IPS-NIHi11 (cell line): ENCODE measurements around the gene PNMT.
A peak's percentile ranks its signal among the peaks of the same experiment; 100 is the strongest.
"Not testable (repeated sequence)": the region's sequence is repeated elsewhere in the genome, so short reads cannot be mapped to it uniquely, and the experiment has no call there.

ENCODE experiments used
- DNase-seq: peaks from one replicate; pipeline ENCODE4 v3.0.0; 2012; ENCODE audit warnings: mixed read lengths, low spot score

The PNMT gene

DNA sequence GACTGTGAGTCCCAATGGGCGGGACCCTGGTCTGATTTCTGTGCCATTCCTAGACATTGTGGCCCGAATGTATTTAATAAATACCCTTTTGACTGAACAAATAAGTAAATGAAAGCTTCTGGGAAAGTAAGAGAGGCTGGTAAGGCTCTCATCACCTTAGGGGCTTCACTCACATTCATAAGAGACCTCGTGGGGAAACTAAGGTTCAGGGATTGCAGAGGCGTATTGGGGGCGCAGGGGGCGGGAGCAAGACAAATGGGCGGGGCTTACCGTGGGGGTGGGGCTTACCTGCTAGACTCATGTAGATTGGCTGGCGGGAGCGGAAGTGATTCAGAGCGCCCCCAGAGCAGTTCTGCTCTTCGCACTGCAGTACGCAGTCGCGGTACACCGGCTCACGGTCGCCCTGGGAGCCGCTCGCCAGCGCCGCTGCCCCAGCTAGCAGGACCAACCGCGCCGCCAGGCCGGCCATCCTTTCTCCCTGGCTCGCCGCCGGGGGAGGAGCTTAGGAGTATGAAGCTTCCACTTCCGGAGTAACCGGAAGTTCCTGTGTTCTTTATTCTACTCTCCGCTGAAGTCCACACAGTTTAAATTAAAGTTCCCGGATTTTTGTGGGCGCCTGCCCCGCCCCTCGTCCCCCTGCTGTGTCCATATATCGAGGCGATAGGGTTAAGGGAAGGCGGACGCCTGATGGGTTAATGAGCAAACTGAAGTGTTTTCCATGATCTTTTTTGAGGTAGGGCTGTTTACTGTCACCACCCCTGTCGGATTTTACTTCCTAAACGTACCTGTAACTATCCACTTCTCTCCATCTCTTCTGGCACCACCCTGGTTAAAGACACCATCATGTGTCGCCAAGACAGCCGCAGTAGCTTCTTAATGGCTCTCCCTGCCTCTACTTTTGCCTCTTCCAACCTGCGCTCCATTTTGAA is 19.6 kb downstream of the PNMT start, which contains the start of gene PGAP3:
TSS of gene PGAP3 (minus strand) at position 512 of the 929 bp plus-strand sequence. CDS start at position 469, 43 bp downstream.
- DNase-seq = peak; percentile 91

DNA sequence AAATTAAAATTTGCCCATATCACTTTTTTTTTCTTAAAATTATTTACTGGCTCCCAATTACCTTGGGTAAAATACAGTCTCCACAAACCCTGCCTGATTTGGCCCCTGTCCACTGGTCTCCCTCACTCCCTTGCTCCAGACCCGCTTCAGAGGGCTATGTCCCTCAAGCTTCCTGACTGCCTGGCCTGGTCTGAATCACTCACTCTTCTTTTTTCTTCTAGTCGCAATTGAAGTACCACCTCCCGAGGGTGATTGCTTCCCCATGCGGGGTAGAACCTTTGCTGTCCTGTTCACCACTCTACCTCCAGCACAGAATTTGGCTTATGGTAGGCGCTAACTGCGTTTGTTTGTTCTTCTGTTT is 20.2 kb downstream of the PNMT start:
- DNase-seq = no peak

DNA sequence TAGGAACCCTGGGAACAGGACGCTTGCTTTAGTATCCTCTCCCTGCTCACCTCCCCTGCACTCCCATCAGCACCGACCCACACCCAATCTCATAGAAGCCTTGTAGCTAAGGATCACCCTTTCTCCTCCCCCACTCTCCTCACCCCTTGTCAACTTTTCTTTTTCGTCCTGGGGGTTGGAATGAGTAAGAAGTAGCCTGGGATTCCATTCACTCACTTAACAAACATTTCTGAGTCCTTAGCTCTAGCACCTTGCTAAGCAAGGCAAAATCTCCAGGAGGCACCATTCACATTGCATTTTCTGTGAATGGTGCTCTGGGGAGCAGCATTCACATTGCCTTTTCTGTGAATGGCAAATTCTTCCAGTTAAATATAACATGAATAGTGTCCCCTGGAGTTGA is 20.7 kb downstream of the PNMT start:
- peak; percentile 60 for DNase-seq

DNA sequence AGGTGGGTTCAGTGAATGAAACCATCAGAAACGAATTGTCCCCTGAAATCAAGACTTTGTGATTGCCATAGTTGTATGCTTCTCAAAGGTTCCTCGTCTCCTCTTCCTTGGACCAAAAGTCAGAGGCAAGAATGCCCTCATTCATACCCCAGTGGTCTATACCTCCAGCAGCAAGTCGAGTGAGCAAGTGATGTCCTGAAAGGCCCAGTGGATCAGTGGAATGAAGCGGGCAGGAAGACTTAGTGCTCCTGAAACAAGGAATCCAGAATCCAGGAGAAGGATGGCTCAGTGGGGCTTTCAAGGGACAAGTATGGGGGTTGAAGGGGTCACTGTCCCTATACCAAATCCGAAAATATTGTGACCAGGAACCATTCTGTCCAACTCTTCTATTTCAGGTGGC is 26.3 kb downstream of the PNMT start:
- DNase-seq = no peak

DNA sequence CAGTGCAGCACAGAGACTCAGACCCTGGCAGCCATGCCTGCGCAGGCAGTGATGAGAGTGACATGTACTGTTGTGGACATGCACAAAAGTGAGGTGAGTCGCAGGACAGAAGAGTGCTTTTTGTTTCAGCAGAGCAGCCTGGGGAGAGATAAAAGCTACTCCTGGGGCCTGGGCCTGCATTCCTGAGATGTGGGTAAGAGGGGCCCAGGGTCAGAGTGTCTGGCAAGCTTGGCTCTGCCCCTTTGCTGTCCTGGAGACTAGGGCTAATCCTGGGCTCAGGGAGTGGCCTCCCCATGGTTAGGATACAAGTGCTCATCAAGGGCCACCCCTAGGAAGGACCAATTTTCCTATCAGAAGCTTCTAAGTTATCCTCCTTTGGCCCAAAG is 26.8 kb downstream of the PNMT start:
- DNase-seq = no peak

DNA sequence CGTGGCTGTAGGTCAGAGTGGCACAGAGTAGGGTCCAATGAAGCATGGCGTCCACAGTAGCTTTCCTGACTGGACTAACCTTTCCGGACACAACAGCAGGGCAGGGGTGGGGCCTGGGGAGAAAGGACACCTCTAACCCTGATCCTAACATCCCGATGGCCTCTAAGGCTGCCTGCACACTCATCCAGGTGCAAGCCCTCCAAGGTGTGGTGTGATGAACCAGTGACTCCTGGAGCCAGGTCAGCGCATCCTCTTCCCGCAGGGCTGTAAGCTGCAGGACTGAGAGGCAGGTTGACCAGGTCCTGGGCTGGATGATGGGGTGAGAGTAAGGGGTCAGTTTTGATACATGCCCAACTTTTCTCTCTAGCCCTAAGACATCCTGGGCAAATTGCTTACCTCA is 28.5 kb downstream of the PNMT start:
- no peak for DNase-seq

DNA sequence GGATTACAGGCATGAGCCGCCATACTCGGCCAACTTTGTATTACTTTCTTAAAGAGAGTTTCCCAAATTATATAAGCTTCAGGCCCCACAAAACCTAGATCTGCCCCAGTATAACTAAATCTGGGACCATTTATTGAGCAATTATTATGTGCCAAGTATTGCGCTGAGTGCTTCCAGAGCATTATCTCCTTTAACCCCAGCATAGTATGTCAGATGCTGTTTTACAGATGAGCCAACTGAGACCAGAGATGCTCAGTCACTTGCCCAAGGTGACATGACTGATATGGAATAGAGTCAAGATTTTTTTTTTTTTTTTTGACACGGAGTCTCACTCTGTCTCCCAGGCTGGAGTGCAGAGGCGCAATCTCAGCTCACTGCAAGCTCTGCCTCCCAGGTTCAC is 29.7 kb downstream of the PNMT start:
- DNase-seq = no peak

DNA sequence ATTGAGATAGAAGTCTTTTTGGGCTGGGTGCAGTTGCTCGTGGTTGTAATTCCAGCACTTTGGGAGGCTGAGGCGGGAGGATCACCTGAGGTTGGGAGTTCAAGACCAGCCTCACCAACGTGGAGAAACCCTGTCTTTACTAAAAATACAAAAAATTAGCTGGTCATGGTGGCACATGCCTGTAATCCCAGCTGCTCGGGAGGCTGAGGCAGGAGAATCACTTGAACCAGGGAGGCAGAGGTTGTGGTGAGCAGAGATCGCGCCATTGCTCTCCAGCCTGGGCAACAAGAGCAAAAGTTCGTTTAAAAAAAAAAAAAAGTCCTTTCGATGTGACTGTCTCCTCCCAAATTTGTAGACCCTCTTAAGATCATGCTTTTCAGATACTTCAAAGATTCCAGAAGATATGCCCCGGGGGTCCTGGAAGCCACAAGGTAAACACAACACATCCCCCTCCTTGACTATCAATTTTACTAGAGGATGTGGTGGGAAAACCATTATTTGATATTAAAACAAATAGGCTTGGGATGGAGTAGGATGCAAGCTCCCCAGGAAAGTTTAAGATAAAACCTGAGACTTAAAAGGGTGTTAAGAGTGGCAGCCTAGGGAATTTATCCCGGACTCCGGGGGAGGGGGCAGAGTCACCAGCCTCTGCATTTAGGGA is 31.0 kb downstream of the PNMT start:
- not testable (repeated sequence) for DNase-seq

DNA sequence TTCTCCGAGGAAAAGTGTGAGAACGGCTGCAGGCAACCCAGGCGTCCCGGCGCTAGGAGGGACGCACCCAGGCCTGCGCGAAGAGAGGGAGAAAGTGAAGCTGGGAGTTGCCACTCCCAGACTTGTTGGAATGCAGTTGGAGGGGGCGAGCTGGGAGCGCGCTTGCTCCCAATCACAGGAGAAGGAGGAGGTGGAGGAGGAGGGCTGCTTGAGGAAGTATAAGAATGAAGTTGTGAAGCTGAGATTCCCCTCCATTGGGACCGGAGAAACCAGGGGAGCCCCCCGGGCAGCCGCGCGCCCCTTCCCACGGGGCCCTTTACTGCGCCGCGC is 31.5 kb downstream of the PNMT start, which contains the start of gene ERBB2:
TSS of gene ERBB2 (plus strand) at position 247 of the 330 bp plus-strand sequence. CDS start 175 bp downstream, outside the sequence.
- peak; percentile 82 for DNase-seq

DNA sequence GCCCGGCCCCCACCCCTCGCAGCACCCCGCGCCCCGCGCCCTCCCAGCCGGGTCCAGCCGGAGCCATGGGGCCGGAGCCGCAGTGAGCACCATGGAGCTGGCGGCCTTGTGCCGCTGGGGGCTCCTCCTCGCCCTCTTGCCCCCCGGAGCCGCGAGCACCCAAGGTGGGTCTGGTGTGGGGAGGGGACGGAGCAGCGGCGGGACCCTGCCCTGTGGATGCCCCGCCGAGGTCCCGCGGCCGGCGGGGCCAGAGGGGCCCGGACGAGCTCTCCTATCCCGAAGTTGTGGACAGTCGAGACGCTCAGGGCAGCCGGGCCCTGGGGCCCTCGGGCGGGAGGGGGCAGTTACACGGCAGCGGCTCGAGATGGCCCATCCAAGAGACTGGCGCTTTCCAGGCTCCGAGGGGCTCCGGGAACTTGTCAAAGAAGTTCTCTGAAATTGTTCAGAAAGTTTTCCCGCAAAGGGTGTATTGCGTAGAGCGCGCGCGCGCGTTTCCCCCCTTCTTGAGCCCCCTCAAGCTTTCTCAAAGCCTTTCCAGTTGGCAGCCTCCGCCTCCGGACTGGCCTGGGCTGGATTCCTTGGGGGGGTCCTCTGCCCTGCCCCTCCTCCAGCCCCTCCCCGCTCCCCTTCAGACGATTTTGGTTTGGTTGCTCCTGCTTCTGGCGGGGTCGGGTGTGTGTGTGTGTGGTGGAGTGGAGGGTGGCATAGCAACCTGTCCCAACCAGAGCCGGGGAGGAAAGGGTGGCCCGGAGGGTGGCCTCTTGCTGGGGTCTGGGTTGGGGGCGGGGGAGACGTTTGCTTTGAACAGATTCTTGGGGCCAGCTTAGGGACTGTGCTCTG is 32.1 kb downstream of the PNMT start:
- DNase-seq = peak; percentile 62

DNA sequence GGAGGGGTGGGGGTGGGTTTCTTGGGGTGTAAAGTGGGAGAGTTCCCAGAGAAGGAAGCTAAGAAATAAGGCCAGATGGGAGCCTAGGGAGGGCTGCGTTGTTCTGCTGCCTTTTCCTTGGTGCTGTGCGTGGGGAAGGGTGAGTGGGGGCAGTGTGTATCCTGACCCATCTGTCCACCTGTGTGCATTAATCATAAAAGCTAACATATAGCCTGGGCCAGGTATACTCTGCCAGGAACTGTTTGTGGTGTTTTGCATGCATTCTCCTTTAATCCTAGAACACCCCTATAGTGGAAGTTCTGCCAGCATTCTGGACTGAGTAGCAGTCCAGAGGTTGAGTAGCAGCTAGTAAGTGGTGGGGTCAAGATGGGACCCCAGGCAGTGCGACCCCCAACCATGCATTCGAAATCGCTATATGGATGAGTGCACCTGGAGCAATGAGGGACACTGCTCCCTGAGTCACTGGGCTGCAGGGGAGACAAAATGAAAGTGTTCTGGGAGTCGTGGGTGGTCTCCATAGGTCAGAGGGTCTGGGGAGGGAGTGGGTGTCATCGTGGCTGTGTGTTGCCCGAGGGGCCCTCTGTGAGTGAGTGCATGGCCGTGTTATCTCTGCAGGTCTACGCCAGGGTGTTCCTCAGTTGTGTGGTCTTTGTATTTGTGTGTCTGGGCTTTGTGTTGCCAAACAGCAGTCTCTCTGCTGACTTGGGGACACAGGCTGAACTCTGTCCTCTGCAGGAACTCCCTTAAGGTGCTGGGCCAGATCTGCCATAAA is 32.9 kb downstream of the PNMT start:
- DNase-seq = peak; percentile 50

DNA sequence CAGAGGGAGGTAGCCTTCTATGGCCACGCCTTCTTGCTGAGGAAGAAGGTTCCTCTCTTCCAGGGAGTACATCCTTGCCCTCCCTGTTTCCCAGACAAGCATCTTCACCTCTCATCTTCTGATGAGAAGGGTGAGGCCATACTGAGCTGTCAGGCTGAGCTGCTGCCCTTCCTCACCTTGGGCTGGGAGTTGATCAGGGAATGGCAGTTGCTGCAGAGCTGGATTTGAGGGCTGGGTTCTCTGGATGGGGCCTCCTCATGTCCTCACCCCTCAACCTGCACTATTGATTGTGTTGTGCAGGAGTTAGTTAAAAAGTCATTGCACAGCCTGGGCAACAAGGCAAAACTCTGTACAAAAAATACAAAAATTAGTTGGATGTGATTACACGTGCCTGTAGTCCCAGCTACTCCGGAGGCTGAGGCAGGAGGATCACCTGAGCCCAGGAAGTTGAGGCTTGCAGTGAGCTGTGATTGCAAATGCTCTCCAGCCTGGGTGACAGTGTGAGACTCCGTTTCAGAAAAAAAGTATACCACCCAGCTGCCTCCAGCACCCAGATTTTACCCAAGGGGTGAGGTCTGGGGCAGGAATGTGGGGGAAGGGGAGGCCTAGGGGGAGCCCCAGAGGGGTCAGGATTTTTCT is 33.6 kb downstream of the PNMT start:
- DNase-seq = no peak

DNA sequence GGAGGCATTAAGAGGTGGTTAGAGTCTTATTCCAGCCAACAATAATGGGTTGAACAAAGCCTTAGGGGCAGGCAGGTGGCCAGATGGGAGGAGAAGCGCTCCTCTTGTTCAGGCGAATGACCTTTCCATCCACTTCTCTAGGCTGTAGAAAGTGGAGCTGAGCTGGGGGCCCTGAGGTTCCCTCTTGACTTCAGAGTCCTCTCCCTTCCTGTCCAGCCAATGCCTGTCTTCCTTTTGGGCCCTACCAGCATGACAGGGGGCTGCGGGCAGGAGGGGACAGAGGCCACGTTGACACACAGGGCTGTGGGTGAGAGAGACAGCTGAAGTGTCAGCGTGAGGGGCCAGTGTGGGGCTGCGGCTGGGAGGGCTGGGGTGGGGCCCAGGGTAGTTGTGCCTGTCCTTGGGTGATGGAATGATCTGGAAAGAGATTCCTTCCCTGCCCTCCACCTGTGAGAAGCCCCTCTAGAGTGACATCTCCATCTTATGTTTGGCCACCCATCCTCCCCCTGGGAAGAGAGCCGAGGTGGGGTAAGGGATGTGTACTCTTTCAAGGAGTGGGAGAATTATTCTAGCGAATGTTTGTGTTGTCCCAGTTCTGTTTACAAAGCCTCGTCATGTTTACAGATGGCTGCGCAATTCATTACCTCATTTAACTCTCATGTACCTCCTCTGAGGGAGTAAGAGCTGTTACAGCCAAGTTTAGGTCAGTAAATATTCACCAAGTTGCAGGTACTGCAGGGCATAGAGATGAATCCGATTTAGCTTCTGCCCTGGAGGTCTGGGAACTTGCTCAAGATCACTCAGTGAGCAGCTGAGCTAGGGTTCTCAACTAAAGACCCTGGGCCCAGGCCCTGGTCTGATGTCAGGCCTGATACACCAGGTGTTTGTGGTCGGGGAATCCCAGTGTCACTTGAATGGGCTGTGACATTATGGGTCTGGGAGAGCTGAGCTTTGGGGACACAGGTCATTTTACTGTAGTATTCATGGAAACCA is 34.9 kb downstream of the PNMT start:
- DNase-seq = no peak

DNA sequence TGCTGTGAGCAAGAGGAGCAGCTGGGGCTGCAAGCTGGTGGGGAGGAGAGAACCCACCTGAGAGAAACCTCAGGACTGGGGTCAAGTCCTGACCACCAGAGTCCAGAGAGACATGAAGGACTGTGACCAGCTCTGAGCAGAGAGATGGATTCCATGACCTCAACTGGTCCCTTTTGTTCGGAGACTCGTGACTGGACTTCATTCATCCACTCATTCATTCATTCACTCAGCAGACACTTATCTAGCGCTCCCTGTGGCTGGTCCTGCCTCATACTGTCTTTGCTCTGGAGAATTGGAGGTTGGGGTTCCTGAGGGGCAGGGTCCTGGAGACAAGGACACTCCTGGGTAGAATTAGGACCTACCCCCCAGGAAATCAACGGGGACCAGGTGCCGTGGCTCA is 35.7 kb downstream of the PNMT start:
- no peak for DNase-seq

DNA sequence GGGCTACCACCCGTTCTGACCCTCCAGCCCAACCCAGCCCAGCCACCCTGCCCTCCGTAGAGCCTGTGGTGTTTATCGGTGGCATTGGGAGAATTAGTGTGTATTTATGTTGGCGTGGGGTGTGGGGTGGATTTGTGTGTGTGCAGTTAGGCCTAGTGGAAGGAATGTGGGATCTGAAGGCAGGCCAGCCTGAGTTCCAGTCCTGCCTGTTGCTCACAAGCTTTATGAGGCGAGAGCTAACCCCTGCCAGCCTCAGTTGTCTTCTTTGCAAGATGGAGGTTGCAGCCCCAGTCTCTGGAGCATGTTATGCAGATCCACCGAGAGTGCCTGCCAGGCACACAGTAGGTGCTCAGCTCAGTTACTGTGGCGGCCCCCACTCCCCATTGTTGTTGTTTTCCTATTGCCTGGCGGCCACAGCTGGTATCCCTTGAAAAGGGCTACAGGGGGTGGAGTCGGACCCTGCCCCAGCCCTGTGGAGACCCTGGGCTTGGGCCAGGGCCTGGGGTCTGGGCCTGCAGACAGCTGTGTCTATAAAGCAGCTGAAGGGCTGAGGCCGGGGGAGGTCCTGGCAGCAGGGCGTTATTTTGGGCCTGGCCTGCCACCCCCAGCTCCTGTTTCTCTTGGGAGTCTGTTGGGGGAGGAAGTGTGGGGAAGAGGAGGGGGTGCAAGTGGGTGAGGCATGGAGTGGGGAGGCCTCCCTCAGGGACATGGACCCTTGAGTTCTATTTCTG is 36.7 kb downstream of the PNMT start:
- DNase-seq = peak; percentile 48

DNA sequence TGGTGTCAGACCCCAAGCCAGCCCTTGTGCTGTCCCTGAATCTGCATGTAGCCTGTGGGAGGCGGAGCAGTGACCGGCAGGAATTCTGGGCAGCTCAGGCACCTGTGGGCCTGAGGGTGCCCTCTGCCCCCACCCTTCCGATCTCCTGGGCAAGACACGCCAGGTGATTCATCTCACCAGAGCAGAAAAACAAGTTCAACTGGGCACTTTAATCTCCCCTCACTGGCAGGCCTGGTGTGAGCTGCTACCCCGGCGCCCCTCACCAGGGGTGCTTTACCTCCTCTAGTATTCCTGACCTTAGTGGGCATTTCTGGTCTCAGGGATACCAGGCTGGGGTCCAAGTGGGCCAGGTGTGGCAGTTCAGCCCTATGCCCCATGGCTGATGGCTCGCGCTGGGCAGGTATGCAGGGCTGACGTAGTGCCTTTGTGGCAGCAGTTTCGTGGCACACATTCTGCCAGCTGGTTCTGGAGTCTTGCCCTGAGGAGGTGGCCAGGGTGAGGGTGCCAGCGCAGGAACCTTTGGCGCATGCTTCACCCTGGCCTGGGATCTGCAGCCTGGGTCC is 37.6 kb downstream of the PNMT start:
- DNase-seq = peak; percentile 59

DNA sequence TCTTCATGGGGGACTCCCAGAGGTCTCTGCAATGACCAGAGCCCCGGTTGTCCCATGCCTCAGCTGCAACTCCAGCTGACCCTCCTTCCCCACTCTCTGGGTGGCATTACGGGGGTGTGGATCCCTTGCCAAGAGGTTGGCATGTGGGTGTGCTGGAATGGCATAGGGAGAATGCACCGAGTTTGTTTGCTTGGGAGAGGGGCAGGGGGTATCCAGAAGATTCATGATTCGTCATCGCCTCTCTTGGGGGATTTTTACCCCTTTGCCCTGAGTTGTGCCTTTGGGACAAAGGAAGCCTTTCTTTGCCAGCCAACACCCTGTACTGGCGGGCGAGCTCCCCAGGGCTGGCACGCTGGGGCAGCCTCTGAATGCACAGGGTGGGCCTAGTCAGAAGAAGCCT is 38.1 kb downstream of the PNMT start:
- no peak for DNase-seq

DNA sequence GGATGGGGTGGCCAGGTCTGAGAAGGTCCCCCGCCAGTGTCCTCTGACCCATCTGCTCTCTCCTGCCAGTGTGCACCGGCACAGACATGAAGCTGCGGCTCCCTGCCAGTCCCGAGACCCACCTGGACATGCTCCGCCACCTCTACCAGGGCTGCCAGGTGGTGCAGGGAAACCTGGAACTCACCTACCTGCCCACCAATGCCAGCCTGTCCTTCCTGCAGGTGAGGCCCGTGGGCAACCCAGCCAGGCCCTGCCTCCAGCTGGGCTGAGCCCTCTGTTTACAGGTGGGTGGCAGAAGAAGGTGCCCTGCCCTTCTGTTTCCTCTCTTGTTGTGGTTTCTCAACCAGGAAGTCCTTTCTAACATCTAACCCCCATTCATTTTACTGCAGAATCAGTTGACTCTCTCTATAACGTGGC is 38.7 kb downstream of the PNMT start:
- DNase-seq = no peak
